ENCODE results near the gene HTR6. TPM values are rescaled to one million over a fixed set of nuclear protein-coding genes. Genes with fewer than 3 reads are reported as not detected.

Gene HTR6
- total RNA-seq, 4 donors from 2014 or later = not detected

DNA sequence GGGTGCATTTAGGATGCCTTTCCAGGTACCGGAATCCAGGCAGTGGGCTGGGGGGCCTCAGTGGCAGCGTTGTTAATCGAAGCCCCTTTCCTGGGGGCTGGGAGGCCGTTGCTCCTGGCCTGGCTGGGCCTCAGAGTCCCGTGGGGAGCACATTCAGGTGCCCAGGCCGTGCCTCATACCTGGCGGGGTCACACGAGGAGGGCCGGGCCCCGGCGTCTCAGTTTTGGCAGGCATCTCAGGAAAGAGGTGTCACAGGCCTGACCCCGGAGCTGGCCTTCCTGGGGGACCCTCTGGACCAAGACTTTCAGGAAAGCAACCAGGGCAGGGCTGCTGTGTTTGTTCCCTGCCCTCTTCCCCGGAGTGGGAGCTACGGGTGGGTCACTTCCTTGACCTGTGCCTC, 16.4 kb upstream of the HTR6 start:
- Histone ChIP-seq H3K4me3 (no peak overlapping the region), H3K4me1 (peaks cover 5 to 23% of the 10 kb centered on the region in 2 donors)

DNA sequence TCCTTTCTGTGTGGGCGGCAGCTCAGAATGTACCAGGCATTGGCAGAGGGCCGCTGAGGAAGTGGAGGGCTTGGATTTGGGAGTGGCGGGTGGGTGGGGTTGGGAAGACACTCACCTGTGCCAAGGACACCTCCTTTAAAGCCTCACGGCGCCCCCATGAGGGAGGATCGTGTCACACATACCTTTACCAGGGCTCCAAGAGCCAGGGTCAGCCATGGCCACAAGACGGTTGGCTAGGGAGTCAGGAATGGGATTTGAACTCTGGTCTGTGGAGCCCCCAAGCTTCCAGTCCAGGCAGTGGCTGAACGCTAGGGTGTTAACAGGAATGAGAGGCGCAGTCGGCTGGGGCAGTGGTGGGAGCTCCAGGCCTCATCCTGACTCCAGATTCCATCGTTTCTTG, 16.0 kb upstream of the HTR6 start:
- H3K27ac ChIP-seq = peak overlapping the region; percentile 77 to 85 (median 82)
- H3K9me3 ChIP-seq = no peaks in the 10 kb centered on the region
- no peak for ATAC-seq
- in situ Hi-C loops (cut with MboI; ENCODE audit: low sequenced_read_pairs in 4 of 4) (no loop called here), intact Hi-C loops (cut with DNase I; ENCODE audit: low total_unique reads) (loop anchor here (5.0 kb wide), 1 partner anchor 51 kb away; a partner anchor contains a TSS)
- H3K4me1 ChIP-seq = peaks cover 5 to 23% of the 10 kb centered on the region in 2 donors
- no peak overlapping the region for H3K4me3 ChIP-seq
- peaks cover 5 to 11% (median 8%) of the 10 kb centered on the region in 3 donors for H3K27me3 ChIP-seq
- DNase-seq = no peak
- TF ChIP-seq, protein P1, sequence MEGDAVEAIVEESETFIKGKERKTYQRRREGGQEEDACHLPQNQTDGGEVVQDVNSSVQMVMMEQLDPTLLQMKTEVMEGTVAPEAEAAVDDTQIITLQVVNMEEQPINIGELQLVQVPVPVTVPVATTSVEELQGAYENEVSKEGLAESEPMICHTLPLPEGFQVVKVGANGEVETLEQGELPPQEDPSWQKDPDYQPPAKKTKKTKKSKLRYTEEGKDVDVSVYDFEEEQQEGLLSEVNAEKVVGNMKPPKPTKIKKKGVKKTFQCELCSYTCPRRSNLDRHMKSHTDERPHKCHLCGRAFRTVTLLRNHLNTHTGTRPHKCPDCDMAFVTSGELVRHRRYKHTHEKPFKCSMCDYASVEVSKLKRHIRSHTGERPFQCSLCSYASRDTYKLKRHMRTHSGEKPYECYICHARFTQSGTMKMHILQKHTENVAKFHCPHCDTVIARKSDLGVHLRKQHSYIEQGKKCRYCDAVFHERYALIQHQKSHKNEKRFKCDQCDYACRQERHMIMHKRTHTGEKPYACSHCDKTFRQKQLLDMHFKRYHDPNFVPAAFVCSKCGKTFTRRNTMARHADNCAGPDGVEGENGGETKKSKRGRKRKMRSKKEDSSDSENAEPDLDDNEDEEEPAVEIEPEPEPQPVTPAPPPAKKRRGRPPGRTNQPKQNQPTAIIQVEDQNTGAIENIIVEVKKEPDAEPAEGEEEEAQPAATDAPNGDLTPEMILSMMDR (IDR thresholded peaks at IDR 0.05 in 4 of 5, conservative IDR thresholded peaks at IDR 0.05 in 1 of 5) = peak in 2 of 5 experiments; percentile 9 to 29
- no peak for TF ChIP-seq POLR2A (IDR thresholded peaks at IDR 0.05)
- no peaks in the 10 kb centered on the region for H3K36me3 ChIP-seq

More for the DNA sequence above, 16.4 kb upstream of the HTR6 start:
- H3K27me3 ChIP-seq = peaks cover 10 to 16% (median 12%) of the 10 kb centered on the region in 3 donors
- intact Hi-C loops (cut with DNase I; ENCODE audit: low total_unique reads) = loop anchor here (5.0 kb wide), 1 partner anchor 51 kb away; a partner anchor contains a TSS
- in situ Hi-C loops (cut with MboI; ENCODE audit: low sequenced_read_pairs in 4 of 4) = no loop called here
- peak overlapping the region; percentile 77 to 85 (median 82) for H3K27ac ChIP-seq
- no peaks in the 10 kb centered on the region for H3K9me3 ChIP-seq
- ATAC-seq (no peak), DNase-seq (no peak)
- H3K36me3 ChIP-seq = no peaks in the 10 kb centered on the region
- TF ChIP-seq POLR2A (IDR thresholded peaks at IDR 0.05) = no peak

DNA sequence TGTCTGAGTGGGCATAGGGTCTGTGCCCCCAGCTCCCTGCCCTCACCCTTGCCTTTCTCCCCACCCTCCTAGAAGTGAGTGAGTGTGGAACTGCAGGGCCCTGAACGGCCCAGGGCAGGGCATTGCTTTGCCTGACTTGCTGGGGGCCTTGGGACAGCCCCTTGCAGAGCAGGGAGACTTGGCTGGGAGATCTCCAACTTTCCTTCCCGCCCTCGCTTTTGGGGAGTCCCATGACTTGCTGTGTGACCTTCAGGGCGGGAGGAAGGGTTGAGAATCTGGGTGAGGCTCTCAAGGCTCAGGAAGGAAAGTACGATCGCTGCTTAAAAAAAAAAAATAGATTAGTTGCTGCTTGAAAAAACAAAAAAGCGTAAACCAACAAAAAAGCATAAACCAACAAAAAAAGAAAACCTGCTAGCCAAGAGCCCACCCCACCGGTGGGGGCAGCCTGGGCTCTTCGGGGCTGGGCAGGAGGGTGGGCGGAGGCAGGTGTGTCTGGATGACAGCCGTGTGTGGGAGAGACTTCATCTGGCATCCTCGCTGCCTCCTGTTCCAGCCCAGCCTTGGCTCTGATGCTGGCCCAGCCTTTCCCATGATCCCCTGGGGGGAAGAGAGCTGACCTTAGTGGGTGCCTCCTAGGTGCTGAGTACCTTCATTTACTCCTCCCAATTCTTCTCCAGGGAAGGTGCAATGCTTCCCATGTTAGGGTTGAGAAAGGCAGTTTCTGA, 14.1 kb upstream of the HTR6 start:
- Histone ChIP-seq H3K4me1 (peaks cover 5 to 26% of the 10 kb centered on the region in 2 donors), H3K36me3 (no peaks in the 10 kb centered on the region), H3K4me3 (peak overlapping the region in 1 of 4 donors; percentile 2), H3K27me3 (no peaks in the 10 kb centered on the region), H3K9me3 (no peaks in the 10 kb centered on the region), H3K27ac (peak overlapping the region; percentile 61 to 79 (median 74))
- intact Hi-C loops (cut with DNase I; ENCODE audit: low total_unique reads) = loop anchor here (5.0 to 10.0 kb wide), 2 partner anchors 163 to 336 kb away; partner anchors contain the start of genes AKR7A2, CAPZB and SLC66A1
- ATAC-seq = peak in 1 of 2 donors; percentile 2
- TF ChIP-seq, protein P1 (IDR thresholded peaks at IDR 0.05 in 4 of 5, conservative IDR thresholded peaks at IDR 0.05 in 1 of 5) = no peak
- no peak for TF ChIP-seq POLR2A (IDR thresholded peaks at IDR 0.05)
- in situ Hi-C loops (cut with MboI; ENCODE audit: low sequenced_read_pairs in 4 of 4) = loop anchor here in 3 of 4 donors (5.0 to 10.0 kb wide), 4 partner anchors 166 to 308 kb away; partner anchors contain the start of gene CAPZB (in 1 of the 3)
- DNase-seq = no peak

DNA sequence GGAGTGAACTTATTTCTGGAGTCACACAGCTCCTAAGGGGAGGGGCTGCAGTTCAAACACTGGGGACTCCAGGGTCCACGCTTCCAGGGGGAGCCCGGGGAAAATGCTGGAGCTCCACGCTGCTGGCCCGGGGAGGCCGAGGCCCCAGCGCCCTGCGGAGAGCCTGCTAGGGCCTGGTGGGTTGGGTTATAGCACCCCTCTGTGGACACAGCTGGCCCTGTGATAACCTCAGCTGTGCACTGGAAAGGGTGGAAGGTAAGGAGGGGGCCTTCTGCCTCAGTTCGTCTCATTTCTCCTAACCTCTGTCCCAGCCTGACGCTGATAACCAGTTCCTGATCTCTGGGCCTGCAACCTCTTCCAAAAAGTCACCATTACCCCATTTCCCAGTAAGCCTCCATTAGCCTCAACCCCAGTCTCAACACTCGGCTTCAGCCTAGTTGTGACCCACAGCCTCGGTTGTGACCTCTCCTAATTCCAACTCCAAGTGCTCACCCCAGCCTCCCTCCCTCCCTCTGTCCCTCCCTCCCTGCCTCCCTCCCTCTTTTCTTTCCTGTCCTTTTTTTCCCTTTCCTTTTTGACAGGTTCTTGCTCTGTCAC, 13.4 kb upstream of the HTR6 start:
- intact Hi-C loops (cut with DNase I; ENCODE audit: low total_unique reads) = loop anchor here (5.0 to 10.0 kb wide), 2 partner anchors 164 to 336 kb away; partner anchors contain the start of genes AKR7A2, CAPZB and SLC66A1
- H3K27me3 ChIP-seq = no peaks in the 10 kb centered on the region
- H3K4me1 ChIP-seq = peaks cover 5 to 26% of the 10 kb centered on the region in 2 donors
- no peaks in the 10 kb centered on the region for H3K36me3 ChIP-seq
- in situ Hi-C loops (cut with MboI; ENCODE audit: low sequenced_read_pairs in 4 of 4) = loop anchor here in 3 of 4 donors (5.0 to 10.0 kb wide), 4 partner anchors 166 to 309 kb away; partner anchors contain the start of gene CAPZB (in 1 of the 3)
- no peaks in the 10 kb centered on the region for H3K9me3 ChIP-seq
- H3K27ac ChIP-seq = peak overlapping the region; percentile 61 to 79 (median 74)
- TF ChIP-seq, protein P1 (IDR thresholded peaks at IDR 0.05 in 4 of 5, conservative IDR thresholded peaks at IDR 0.05 in 1 of 5) = peak; percentile 64 to 80 (median 71)
- no peak for TF ChIP-seq POLR2A (IDR thresholded peaks at IDR 0.05)
- DNase-seq = peak in 1 of 2 donors; percentile 45
- peak overlapping the region in 1 of 4 donors; percentile 2 for H3K4me3 ChIP-seq
- peak; percentile 53 to 67 for ATAC-seq

Data from gastrocnemius medialis (tissue), 4 donors.